GM12878 (cell line): ENCODE data around the gene TK2. TPM values are rescaled to one million over a fixed set of nuclear protein-coding genes. Genes with fewer than 3 reads are reported as not detected.

Experiments
- SIN3A ChIP-seq: IDR thresholded peaks from 2 replicates; pipeline ENCODE4 v1.6.1; 2012; ENCODE audit warnings: low read depth, low read length, improper control_type of control experiment
- SREBF2 ChIP-seq: IDR thresholded peaks from 2 replicates; pipeline ENCODE4 v1.6.1; 2012; ENCODE audit warnings: mild to moderate bottlenecking, low read length
- polyA plus RNA-seq, 11 experiments: library from polyadenylated mRNA; depleted of rRNA in 4 of 11; unstranded in 6 of 11; stranded (reverse) in 5 of 11; fragments of >200 nt; fragmentation: Nextera tagmentation in 4 of 11; fragmentation: Illumina TruSeq in 1 of 11; extraction: Ambion mirVana in 4 of 11; extraction: Trizol in 1 of 11; gene quantifications; 1 replicate in 1 of 11; 2 replicates in 10 of 11; pipeline versions ENCODE4 v1.2.1 to v1.2.3, GENCODE V29; 2011 to 2016; ENCODE audit warnings: inconsistent platforms in 2 of 11, missing spikeins in 2 of 11, low read depth in 1 of 11
- total RNA-seq, 4 experiments: library from RNA; depleted of rRNA in 3 of 4; stranded (reverse); fragments of >200 nt in 3 of 4; fragmentation: Illumina TruSeq in 1 of 4; extraction: Trizol in 1 of 4; gene quantifications; 2 replicates each; pipeline versions ENCODE4 v1.2.1 to v1.2.3, GENCODE V29; 2013 to 2021
- TF ChIP-seq, protein P1 (sequence below): fragments of 450-650 bp; IDR thresholded peaks from 2 replicates; pipeline ENCODE4 v1.6.1; 2017; ENCODE audit warnings: mild to moderate bottlenecking, moderate library complexity
- TF ChIP-seq, protein P2 (sequence below), 3 experiments: IDR thresholded peaks in 2 of 3; conservative IDR thresholded peaks in 1 of 3; 2 replicates each; pipeline ENCODE4 v1.5.1; 2011; ENCODE audit warnings: low read depth in 3 of 3, low read length in 3 of 3, mild to moderate bottlenecking in 3 of 3, control low read depth in 2 of 3, moderate library complexity in 2 of 3, inconsistent platforms in 1 of 3, mixed read lengths in 1 of 3; ENCODE audit not compliant: control insufficient read depth in 2 of 3, insufficient read depth in 1 of 3; ENCODE audit errors: extremely low read depth in 1 of 3

The TK2 gene
- total and polyA plus RNA-seq, 10 of the 15 experiments (the other 5 are each of a cell fraction or from before 2014, with no cell fraction given) = 1.3 to 12.4 (median 3.0) TPM

DNA sequence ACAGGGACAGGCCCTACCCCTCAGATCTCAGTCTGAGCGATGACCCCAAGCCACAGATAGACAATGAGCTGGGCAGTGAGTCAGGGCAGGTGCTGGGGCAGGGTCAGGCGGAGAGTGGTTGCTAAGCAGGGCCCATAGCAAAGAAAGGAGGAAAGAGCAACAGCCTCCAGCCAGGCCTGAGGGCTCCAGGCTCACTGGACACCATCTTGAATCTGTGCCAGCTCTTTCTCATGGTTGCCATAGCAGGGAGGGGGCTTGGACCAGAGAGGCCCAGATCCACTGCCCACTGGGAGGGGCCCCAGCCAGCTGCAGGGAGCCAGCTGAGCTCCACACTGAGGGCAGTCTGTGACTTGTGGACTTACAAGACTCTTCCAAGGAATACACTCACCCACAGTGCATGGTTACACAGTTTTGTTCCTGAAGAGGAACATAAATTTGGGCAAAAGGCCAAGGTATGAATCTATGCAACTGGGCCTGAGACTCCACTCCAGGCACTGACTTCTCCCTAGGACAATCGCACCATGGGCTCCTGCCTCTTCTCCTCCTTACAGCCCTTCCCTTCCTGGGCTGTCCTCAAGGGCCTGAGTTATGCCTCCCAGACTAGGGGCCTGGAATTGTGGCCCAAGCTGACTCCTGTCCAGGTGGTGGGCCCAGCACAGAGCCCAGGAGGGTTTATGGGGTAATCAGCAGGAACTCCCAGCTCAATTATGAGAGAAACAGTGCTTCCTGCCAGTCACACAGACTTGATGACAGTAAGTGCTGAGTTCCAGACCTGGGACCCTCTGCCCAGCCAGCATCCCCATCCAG is 62.9 kb downstream of the TK2 start (continued):
- TF ChIP-seq, protein P1, sequence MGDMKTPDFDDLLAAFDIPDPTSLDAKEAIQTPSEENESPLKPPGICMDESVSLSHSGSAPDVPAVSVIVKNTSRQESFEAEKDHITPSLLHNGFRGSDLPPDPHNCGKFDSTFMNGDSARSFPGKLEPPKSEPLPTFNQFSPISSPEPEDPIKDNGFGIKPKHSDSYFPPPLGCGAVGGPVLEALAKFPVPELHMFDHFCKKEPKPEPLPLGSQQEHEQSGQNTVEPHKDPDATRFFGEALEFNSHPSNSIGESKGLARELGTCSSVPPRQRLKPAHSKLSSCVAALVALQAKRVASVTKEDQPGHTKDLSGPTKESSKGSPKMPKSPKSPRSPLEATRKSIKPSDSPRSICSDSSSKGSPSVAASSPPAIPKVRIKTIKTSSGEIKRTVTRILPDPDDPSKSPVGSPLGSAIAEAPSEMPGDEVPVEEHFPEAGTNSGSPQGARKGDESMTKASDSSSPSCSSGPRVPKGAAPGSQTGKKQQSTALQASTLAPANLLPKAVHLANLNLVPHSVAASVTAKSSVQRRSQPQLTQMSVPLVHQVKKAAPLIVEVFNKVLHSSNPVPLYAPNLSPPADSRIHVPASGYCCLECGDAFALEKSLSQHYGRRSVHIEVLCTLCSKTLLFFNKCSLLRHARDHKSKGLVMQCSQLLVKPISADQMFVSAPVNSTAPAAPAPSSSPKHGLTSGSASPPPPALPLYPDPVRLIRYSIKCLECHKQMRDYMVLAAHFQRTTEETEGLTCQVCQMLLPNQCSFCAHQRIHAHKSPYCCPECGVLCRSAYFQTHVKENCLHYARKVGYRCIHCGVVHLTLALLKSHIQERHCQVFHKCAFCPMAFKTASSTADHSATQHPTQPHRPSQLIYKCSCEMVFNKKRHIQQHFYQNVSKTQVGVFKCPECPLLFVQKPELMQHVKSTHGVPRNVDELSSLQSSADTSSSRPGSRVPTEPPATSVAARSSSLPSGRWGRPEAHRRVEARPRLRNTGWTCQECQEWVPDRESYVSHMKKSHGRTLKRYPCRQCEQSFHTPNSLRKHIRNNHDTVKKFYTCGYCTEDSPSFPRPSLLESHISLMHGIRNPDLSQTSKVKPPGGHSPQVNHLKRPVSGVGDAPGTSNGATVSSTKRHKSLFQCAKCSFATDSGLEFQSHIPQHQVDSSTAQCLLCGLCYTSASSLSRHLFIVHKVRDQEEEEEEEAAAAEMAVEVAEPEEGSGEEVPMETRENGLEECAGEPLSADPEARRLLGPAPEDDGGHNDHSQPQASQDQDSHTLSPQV = no peak
- TF ChIP-seq, protein P2, sequence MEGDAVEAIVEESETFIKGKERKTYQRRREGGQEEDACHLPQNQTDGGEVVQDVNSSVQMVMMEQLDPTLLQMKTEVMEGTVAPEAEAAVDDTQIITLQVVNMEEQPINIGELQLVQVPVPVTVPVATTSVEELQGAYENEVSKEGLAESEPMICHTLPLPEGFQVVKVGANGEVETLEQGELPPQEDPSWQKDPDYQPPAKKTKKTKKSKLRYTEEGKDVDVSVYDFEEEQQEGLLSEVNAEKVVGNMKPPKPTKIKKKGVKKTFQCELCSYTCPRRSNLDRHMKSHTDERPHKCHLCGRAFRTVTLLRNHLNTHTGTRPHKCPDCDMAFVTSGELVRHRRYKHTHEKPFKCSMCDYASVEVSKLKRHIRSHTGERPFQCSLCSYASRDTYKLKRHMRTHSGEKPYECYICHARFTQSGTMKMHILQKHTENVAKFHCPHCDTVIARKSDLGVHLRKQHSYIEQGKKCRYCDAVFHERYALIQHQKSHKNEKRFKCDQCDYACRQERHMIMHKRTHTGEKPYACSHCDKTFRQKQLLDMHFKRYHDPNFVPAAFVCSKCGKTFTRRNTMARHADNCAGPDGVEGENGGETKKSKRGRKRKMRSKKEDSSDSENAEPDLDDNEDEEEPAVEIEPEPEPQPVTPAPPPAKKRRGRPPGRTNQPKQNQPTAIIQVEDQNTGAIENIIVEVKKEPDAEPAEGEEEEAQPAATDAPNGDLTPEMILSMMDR (IDR thresholded peaks at IDR 0.05 in 2 of 3, conservative IDR thresholded peaks at IDR 0.05 in 1 of 3; ENCODE audit: control insufficient read depth in 2 of 3, extremely low read depth in 1 of 3, insufficient read depth in 1 of 3, low read depth in 3 of 3, low read length in 3 of 3) = no peak
- no peak for TF ChIP-seq SIN3A
- no peak for TF ChIP-seq SREBF2
